MM.1S (cell line): ENCODE measurements around the gene SH3PXD2A.

Source experiments
- CTCF ChIP-seq: fragments of 300-600 bp; sonication (generic); IDR thresholded peaks from 2 replicates; pipeline ENCODE4 v1.5.1; 2016; ENCODE audit warnings: antibody characterized with exemption, low read length, mixed read lengths
- EZH2phosphoT487 ChIP-seq: fragments of 300-600 bp; sonication (generic); IDR thresholded peaks from 2 replicates; pipeline ENCODE4 v1.6.1; 2018; ENCODE audit warnings: antibody characterized with exemption, low read length

- TF ChIP-seq CTCF (no peak), EZH2phosphoT487 (no peak)
Measured at GRCh38 chr10:103828107-103828506, 27.3 kb downstream of the SH3PXD2A start.
